GM10248 (cell line): Measurements from ENCODE around the gene CAV2.

Experiments
- CTCF ChIA-PET: fragments of 300-600 bp; sonication (Branson Sonifier 250); formaldehyde crosslinking; extraction: SDS; loops from one replicate; lab custom pipeline; 2021; ENCODE audit warnings: antibody characterized with exemption; lab: Yijun Ruan, JAX
- POLR2A ChIA-PET: fragments of 350-650 bp; sonication (Branson Sonifier 250); formaldehyde crosslinking; extraction: SDS; loops from one replicate; lab custom pipeline; 2020; ENCODE audit warnings: antibody characterized with exemption; lab: Yijun Ruan, JAX
- DNase-seq: peaks from one replicate; pipeline ENCODE4 v3.0.0; 2012; ENCODE audit errors: extremely low spot score
- TF ChIP-seq, protein P1 (sequence below): IDR thresholded peaks from 2 replicates; pipeline ENCODE4 v1.5.1; 2012; ENCODE audit warnings: mild to moderate bottlenecking, low read depth; ENCODE audit errors: extremely low read depth, missing control alignments, control extremely low read depth

CAV2 gene, protein sequence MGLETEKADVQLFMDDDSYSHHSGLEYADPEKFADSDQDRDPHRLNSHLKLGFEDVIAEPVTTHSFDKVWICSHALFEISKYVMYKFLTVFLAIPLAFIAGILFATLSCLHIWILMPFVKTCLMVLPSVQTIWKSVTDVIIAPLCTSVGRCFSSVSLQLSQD

DNA sequence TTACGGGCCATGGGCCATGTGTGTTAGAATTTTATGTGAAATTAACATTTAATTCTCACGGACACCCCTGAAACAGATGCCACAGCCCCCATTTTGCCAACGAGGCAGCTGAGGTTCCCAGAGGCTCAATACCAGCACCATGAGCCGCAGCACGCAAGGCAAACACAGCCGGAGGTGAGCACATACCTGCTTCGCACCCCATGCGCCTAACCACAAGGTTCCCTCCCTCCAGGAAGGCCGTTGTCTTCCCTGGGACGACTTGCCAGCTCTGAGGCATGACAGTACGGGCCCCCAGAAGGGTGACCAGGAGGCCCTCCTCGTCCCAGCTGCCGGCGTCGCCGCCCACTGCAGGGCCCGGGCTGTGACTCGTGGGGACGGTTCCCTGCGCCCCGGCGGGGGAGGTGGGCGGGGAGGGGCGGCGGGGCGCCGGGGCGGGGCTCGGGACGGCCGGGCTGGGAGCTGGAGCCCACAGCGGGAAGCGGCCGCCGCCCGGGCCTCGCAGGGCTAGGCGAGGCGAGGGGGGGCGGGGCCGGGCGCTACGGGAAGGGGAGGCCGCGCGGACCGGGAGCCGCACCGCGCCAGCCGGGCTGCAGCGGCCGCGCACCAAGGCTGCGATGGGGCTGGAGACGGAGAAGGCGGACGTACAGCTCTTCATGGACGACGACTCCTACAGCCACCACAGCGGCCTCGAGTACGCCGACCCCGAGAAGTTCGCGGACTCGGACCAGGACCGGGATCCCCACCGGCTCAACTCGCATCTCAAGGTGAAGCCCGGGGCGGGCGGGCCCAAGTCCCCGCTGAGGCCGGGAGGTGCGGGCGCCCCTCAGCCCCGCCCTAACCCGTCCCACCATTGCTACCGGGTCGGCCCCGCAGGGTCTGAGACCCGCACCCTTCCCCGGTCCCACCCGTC is at the start of gene CAV2:
Gene CAV2, plus strand, starts transcription at position 571 of the 910 bp plus-strand sequence. Its CDS starts 44 bp downstream, at position 615.
- POLR2A ChIA-PET = no interaction called here
- TF ChIP-seq, protein P1, sequence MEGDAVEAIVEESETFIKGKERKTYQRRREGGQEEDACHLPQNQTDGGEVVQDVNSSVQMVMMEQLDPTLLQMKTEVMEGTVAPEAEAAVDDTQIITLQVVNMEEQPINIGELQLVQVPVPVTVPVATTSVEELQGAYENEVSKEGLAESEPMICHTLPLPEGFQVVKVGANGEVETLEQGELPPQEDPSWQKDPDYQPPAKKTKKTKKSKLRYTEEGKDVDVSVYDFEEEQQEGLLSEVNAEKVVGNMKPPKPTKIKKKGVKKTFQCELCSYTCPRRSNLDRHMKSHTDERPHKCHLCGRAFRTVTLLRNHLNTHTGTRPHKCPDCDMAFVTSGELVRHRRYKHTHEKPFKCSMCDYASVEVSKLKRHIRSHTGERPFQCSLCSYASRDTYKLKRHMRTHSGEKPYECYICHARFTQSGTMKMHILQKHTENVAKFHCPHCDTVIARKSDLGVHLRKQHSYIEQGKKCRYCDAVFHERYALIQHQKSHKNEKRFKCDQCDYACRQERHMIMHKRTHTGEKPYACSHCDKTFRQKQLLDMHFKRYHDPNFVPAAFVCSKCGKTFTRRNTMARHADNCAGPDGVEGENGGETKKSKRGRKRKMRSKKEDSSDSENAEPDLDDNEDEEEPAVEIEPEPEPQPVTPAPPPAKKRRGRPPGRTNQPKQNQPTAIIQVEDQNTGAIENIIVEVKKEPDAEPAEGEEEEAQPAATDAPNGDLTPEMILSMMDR = no peak
- CTCF ChIA-PET = interaction anchor here (0.8 kb wide), 1 partner anchor 13 kb away, joined by 3 read pairs; no protein-coding TSS in a partner anchor
- peak; percentile 39 for DNase-seq

DNA sequence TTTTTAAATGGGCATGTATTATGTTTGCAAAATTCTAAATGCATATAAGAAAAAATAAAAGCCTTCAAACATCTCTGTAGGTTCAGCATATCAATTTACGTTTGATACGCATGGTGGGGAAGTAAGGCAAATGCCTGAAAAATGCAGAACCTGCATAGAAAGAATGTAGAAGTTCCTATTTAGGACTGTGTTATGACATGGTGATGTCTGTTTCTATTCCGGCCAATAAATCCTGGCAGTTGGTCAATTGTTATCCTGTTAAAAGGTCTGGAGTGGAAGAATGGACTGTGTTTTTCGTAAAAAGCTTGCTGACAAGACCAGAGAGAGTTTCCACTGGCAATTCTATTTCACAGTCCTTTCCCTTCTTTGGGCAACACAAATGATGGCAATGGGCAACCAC is 49.6 kb upstream of the CAV2 start:
- POLR2A ChIA-PET = no interaction called here
- CTCF ChIA-PET = no interaction called here
- no peak for DNase-seq
- TF ChIP-seq, protein P1 = no peak

DNA sequence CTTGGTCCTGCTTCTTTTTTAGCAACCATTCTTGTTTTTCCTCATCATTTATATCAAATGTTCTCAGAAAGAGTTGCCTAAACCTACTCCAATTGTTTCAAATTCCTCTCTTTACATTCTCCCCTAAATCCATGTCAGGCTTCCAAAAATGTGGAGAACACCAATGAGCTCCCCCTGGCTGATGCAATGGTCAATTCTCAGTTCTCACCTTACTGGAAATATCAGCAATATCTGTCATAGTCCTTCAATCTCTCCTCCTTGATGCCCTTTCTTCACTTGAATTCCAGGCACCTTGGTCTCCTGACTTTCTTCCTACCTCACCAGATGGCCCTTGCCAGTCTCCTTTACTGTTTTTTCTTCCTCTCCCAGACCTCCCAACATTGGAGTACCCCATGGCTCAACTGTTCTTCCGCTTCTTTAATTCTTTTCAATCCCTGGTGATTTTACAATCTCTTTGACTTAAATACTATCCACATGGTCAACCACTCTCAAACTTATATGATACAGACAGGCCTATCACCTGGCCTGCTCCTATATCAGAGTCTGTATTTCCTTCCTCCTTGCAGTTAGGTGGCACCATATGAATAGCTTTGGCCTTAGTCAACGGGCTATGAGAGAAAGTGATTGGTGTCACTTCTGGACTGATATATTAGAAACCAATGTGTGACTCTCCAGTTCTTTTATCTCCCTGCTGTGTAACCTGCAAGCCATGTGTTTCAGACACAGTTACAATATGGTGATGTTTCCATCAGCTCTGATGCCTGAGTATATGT is 47.4 kb upstream of the CAV2 start:
- no peak for DNase-seq
- ChIA-PET POLR2A (no interaction called here), CTCF (interaction anchor here (0.9 kb wide), 1 partner anchor 13 kb away, joined by 3 read pairs; no protein-coding TSS in a partner anchor)
- TF ChIP-seq, protein P1 = no peak

DNA sequence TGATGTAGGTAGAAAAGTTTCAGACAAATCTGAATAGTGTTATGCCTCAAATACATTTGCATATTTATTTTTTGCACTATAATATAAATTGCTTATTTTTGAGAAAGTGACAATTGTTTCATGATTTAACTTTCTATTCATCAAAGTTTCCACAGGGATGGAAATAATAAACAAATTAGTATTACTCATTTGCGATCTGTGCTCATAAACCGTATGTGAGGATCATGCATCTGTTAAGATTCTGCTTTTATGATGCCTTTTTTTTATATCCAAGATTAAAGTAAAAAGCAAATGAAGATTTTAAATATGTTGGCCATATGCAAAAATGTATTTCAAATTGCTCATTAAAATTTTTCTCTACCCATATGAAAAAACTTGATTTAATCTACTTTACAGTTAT is 45.2 kb upstream of the CAV2 start:
- CTCF ChIA-PET = no interaction called here
- TF ChIP-seq, protein P1 = no peak

DNA sequence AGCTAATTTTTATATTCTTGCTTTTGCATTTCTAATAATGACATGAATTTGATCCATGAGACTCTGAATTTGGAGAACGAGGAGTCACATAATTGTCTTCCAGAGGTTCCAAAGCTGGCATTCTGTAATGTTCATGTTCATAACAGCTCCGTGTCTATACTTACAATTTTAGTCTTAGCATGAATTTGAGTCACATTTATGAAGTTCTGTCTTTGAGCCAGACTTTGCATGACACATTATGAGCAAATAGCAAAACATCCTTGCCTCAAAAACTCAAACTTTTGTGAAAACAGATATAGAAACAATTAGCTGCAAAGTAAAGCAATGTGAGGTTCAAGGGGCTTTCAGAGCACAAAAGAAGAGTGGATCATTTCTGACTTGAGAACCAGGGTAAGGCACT is 44.5 kb upstream of the CAV2 start:
- TF ChIP-seq, protein P1 = no peak
- DNase-seq = no peak
- ChIA-PET CTCF (no interaction called here), POLR2A (no interaction called here)

More for the DNA sequence above, 45.2 kb upstream of the CAV2 start:
- DNase-seq = no peak
- POLR2A ChIA-PET = no interaction called here

DNA sequence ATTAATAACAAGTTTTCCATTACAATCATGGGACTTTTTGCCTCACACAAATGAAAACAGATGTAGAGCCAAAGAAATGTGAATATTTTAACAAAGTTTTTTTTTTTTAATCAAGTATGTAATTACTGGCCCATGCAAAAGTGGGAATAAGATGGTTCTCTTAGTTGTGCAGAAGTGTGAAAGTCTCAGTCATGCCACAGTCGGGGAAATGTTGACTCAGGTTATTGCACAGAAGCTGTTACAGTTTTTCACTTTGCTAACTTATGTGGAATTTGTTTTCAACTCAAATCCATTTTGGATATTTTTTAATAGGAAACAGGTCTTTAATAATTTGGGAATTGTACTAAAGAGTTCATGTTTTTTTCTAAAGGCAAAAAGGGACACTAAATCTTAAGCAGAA is 44.0 kb upstream of the CAV2 start:
- DNase-seq = no peak
- TF ChIP-seq, protein P1 = no peak
- CTCF ChIA-PET = no interaction called here
- POLR2A ChIA-PET = no interaction called here
